GM19351 (cell line): Measurements from ENCODE around the gene ANKS1B.
"Not testable (repeated sequence)": the region's sequence is repeated elsewhere in the genome, so short reads cannot be mapped to it uniquely, and the experiment has no call there.

Experiments
- ATAC-seq: cut with Tn5 transposase; IDR thresholded peaks from one replicate; pipeline ENCODE4 v1.9.1; 2021; ENCODE audit warnings: mild to moderate bottlenecking, moderate library complexity; ENCODE audit not compliant: unreplicated experiment

Gene ANKS1B

DNA sequence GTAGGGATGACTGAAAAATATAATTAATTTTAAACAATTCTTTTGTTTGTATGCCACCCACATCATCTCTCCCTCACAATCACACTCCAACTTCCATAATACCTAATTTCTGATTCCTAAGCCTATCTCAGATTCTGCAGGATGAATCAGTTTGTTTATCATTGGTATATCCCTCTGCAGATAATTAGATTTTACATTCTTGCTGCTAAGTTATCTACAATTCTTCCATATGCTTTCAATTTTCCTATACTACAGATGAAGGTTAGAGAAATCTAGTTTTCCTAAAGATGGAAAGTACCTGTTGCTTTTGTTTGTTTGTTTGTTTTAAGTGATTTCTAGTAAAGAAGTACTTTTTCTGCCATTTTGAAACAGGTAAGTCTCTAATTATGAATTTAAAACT, 105.3 kb downstream of the ANKS1B start:
- no peak for ATAC-seq

DNA sequence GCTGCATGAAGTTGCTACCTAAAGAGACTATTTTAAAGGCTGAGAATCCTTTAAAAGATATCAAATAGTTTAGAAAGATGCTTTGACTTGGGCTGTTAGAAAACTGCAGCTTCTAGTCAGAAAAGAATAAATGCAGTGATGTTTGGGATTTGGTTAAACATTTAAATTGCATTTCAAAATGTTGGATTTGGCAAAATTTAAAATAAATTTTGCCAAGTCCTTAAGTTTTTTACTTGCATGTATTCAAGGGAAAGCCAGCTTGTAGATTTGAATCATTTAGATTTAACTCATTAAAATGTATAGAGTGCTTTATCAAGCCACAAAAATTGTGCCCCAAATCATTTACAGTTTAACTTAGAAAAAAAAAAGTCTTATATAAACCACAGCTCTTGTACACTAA, 109.7 kb downstream of the ANKS1B start:
- ATAC-seq: no peak

DNA sequence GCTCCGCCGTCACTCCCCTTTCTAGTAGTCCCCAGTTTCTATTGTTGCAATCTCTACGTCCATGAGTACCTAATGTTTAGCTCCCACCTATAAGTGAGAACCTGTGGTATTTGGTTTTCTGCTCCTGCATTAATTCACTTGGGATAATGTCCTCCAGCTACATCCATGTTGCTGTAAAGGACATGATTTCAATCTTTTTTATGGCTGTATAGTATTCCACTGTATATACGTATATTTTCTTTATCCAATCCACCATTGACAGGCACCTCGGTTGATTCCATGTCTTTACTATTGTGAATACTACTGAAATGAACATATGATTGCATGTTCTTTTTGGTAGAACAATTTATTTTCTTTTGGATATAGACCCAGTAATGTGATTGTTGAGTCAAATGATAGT, 114.7 kb downstream of the ANKS1B start:
- ATAC-seq: no peak

DNA sequence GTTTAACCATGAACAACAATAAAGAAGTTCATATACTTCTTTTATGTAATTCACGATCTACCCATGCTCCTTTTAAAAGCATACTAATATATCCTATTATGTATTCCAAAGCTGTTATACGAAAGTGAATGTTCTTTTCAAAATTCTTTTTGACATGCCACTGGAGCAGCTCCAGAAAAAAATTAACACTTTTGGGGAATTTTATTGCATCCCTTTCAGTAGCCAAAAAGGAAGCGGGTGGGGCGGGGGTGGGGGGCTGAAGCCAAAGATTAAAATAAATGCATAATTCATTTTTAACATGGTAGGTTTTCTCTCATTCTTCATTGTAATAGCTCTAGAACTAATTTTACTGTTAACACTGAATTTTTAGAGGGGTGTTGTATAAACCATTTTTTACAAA, 123.0 kb downstream of the ANKS1B start:
- no peak for ATAC-seq

DNA sequence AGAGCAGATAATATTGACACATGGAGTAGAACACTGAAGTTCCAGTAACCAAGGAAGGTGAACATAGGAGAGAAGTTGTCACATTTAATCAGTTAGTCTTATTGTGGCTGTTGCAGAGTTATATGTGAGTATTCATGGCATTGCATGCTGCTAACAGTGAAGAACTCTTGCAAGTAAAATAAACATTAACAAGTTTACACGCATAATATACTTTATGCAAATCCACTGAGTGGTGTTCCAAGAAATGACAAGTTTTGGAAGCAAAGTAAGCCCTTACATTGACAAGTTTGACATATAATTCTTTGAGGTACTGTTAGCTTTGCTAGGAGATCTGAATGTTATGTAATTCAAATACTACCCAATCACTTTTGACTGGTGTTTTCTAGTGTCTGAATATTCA, 125.6 kb downstream of the ANKS1B start:
- ATAC-seq: no peak

DNA sequence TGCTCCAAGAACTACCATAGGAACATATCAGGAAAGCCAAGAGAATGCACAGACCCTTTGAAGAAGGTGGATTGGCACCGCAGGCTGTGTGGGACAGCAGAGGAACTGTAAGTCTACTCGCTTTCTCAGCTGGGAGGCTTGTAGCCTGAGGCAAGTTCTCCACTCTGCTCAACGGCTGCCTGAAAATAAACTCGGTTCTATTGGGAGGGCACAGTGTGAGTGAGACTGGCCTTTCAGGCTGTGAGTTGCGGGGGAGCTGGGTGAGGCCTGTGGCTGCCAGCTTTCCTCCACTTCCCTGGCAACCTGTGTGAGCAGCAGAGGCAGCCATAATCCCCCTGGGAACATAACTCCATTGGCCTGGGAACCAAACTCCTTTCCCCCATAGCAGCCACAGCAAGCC, 132.1 kb downstream of the ANKS1B start:
- no peak for ATAC-seq

DNA sequence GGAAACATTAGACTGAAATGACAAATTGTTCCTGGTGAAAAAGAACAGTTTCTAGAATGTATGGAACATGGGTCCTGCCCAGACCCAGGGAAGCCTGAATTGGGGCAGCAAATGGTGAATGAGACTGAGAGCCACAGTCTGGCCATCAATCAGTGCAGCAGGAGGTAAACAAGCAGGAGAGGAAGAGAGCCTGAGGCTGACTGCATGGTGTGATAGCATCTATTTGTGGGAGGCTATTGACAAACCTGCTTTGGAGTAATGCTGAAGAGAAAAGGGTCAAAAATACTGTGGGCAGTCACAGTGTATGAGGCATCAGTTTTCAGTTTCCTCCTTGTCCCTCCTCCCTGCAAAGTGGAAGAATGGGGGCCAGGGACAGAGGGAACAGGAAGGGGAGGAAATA, 136.8 kb downstream of the ANKS1B start:
- no peak for ATAC-seq

DNA sequence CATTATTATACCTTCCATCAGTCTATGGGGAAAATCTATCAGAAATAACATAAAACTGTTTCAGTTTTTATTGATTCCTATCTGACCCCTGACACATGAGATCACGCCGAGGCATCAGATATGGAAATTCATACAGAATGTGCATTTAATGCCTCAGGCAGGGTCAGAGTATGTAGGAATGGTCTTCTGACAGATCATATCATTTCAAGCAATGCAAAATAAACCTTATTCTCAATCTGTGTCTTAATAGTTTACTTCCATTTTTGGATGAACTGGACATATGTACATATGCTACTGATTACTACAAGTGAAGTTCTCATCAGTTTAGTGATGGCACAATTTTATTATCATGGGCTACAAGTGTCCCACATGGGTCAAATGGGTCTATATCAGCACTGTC, 150.0 kb downstream of the ANKS1B start:
- ATAC-seq: no peak

DNA sequence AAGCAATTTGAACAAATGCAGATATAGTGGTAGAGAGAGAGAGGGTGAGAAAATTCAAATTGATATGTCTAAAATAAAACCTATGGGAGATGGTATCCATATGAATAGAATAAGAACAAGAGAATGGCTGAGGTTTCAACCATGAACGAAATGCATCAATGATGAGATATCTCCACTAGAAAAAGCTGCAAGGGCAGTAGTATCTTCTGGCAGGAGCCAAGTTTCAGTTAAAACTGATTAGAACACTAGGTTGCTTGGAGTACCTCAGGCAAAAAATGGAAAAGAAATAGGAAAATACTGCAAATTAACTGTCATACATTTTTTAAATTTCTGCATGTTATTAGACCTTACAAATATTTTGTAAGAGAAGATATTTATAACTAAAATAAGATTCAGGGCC, 151.3 kb downstream of the ANKS1B start:
- no peak for ATAC-seq

DNA sequence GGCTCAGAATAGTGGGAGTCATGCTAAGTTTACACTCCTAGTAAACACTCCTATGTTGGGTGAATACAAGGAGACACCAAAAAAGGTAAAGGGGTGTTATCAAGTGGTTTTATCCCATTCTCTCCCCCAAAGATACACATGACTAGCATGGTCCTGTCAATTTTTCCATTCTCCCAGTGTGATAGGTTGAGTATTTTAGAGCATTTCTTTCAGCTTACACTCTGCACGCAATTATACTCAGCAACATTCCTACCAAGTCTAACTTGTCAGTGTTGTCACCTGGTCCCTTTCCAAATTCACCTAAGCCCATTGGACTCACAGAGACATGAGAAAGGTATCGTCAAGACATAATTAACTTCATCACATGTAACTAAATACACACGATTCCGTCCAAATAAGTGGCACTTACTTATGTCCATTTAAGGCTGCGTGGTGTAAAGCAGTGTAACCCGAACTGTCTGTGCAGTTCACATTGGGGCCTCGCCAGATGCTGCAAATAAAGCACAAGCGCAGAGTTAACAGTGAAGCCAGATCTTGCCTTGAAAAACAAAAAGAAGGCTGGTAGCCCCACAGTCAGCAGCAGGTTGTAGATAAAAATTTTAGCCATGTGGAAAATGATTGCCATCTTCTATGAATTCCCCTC, 159.7 kb downstream of the ANKS1B start:
- ATAC-seq: no peak

DNA sequence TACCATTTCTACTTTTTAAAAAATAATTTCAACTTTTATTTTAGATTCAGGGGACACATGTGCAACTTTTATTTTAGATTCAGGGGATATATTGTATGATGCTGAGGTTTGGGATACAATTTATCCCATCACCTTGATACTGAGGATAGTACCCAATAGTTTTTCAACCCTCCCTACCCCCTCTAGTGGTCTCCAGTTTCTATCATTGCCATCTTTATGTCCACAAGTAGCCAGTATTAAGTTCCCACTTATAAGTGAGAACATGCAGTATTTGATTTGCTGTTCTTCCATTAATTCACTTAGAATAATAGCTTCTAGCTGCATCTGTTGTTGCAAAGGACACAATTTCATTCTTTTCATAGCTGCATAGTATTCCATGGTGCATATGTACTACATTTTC, 162.5 kb downstream of the ANKS1B start:
- ATAC-seq: no peak

DNA sequence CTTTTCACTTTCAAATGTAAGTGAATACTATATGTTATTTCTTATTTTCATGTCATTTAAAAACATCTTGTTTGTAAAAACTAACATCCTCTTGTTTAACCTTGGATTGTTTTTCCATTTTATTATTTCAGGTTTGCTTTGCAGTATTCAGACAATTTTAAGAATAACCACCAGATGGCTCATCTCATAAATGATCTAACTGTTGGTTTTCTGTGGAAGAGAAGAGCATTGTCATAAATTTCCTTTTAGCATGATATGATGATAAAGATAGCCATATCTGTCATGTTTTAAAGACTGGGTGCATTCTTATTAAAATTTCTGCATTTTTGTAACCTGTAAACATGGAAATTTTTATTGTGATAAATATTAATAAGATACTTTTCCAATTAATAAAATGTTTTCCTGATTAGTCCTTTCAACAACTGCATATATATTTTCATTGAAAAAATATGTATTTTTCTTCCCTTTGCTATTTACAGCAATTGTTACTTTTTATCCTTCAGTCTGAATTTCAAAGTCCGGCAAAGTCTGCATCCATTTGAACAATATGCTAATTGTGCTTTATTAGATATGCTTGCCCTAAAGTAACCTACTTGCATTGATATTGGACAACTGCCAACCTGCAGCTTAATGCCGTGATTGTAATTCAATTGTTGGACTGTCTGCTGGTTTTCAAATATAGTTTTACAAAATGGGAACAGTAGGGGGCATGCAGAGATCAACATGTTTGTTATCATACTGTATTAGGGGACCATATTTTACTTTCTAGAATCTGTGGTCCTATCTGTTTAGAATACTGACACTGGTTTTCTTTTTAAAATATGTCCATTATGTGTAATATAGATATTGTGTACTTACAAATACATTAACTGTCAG, 173.8 kb downstream of the ANKS1B start:
- no peak for ATAC-seq

DNA sequence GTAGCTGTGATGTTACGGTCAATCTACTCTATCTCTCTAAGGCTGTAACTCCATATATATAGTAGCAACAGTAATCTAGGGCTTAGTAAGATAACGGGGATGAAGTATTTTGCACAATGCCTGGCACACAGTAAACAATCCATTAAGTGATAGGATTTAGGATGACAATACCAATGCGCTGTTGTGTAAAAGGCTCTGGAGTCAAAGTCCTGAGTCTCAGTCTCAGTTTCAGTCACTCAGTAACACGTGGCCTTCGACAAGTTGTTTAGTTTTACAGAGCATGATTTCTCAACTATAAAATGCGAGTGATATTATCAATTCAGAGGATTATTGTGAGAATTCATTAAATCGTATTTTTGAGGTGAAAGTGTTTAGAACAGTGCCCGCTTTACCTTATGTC, 174.8 kb downstream of the ANKS1B start:
- no peak for ATAC-seq

DNA sequence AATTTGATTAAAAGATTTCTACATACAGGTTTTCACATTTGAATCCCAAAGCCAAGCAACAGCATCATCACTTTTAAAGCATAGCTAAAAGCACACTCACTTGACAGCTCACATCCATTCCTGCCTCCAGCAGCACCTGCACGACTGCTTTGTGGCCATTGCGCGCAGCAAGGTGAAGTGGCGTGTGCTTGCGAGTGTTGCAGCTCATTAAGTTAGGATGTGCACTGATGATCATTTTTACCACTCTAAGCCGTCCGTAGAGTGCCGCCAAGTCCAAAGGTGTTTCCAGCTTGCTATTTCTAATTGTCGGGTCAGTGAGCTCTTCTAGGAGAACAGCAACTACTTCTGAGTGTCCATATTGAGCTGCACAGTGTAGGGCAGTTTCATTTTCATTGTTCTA, 178.4 kb downstream of the ANKS1B start:
- ATAC-seq: no peak

DNA sequence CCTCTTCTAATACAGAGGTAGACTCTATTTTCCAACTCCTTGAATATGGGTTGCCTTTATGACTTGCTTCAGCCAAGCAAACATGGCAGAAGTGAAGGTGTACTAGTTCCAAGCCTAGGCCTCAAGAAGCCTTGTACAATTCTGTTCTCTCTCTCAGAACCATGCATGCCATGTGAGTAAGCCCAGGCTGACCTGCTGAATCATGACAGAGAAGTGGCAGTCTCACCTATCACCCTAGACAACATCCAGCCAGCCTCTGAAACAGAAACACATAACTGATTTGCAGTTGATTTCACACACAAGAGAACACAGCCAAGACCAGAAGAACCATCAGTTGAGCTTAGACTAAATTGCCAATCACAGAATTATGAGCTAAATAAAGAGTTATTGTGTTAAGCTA, 180.0 kb downstream of the ANKS1B start:
- ATAC-seq: no peak

DNA sequence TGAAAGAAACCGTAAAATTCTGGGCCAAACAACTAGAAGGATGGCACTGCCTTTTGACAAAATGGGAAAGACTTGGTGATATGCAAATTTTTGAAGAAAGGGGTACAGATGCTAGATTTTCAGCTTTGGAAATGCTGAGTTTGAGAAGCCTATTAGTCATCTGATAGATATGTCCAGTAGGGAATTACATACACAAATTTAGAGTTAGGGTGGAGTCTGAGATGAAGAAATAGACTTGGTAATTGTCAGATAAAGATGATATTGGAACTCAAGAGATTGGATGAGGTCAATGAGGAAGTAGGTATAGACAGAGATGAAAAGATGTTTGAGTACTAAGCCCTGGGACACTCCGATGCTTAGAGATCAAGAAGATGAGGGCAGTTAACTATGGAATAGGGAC, 184.1 kb downstream of the ANKS1B start:
- ATAC-seq: no peak

DNA sequence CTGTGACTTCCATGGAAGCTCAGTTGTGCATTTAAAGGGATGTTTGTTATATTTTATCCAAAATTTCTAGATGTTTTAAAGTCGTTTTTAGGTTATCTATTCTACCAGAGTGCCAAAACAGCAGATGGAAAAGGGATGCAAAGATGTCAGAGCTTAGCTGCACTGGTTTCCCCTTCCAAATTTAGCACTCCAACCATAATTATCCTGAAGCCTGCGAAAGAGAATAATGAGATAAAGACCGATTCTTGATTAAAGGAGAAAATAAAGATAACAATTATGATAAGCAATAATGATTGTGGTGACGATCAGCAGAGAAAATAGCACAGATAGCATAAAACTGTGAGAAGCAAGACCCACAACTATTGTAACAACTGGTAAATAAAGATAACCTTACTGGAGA, 186.8 kb downstream of the ANKS1B start:
- ATAC-seq: not testable (repeated sequence)

DNA sequence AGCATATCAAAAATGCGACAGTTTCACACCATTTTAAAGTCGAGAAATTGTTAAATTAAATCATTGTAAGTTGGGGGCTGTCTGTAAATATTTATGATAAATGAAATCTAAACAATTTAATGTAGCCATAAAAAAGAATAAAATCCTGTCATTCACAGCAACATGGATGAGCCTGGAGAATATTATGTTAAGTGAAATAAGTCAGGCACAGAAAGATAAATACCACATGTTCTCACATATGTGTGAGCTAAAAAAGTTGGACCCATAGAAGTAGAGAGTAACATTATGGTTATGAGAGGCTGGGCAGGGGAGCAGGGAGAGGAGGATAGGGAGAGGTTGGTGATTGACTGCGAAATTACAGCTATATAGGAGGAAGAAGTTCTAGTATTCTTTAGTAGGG, 201.3 kb downstream of the ANKS1B start:
- no peak for ATAC-seq

DNA sequence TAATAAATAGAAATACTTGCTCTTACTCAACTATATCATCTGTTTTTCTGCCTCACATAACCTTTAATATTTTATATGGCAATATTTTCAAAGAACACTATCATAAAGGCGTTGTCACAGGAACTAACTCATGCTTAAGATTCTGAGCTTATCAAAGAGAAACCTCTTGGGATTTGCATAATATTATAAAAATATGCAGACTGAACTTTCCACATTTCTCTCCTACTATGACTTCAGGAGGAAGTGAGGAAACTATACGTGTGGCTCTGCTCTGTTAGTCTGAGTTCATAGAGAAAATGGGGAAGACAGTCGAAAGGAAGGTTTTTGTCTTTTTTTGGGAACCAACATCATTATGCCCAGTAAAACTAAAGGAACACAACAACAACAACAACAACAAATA, 212.5 kb downstream of the ANKS1B start:
- ATAC-seq: no peak

DNA sequence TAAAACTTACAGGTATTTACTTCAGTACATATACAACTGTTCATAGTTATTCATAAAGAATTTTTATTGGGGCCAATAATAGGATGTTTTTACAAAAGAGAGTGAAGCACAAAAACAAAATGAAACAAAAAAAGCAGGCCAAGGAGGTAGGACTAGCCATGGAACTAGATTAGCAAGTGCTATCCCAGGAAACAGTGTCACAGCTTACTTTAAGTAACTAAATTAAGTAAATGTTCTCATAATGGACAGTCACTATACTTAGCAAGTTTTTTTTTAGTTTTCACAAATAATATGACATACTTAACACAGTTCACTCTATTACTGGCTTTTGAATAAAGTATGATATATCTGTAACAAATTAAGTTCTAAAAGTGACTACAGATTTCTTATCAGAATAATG, 213.1 kb downstream of the ANKS1B start:
- no peak for ATAC-seq

DNA sequence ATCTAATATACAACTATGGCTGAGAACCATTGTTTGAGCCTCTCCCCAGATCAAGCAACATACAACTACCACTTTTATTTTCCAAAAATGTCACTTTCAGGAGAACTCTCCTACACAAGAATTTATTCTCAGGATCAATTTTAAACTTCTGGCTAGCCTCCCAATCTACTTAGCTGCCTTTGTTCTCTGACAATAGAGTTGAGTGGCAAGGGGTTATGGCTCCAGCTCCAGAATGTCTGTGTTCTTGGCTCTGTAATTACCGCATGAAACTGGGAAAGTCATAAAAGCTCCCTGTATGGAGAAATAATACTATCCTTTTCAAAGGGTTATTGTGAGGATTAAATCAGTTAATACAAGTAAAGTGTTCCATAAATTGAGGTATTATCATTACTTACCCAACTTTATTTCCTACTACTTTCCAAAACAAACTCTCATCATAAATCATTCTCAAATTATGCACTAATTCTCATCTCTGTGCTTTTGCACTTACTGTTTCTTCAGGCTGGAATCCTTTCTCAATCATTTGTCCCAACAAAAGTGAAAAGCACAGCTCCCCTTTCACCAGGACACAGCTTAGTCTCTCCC, 215.2 kb downstream of the ANKS1B start:
- no peak for ATAC-seq

DNA sequence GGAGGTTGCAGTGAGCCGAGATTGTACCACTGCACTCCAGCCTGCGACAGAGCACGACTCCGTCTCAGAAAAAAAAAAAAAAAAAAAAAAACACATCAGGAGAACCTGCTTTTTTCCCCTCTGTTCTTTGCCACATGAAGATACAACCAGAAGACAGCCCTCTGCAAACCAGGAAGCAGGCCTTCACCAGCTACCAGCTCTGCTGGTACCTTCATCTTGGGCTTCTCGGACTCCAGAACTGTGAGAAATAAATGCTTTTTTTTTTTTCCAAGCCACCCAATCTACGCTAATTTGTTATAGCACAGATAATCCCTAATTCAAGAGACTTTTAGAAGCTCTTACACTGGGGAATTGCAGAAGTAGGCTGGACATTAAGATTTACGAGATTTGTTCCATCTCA, 216.0 kb downstream of the ANKS1B start:
- ATAC-seq: no peak
